HG02588 (cell line): ENCODE measurements around the gene RAB3GAP1.
"Not testable (repeated sequence)": the region's sequence is repeated elsewhere in the genome, so short reads cannot be mapped to it uniquely, and the experiment has no call there.

Experiments used
- ATAC-seq: cut with Tn5 transposase; IDR thresholded peaks from one replicate; pipeline ENCODE4 v1.9.1; 2021; ENCODE audit warnings: mild to moderate bottlenecking, moderate library complexity; ENCODE audit not compliant: unreplicated experiment

The RAB3GAP1 gene

DNA sequence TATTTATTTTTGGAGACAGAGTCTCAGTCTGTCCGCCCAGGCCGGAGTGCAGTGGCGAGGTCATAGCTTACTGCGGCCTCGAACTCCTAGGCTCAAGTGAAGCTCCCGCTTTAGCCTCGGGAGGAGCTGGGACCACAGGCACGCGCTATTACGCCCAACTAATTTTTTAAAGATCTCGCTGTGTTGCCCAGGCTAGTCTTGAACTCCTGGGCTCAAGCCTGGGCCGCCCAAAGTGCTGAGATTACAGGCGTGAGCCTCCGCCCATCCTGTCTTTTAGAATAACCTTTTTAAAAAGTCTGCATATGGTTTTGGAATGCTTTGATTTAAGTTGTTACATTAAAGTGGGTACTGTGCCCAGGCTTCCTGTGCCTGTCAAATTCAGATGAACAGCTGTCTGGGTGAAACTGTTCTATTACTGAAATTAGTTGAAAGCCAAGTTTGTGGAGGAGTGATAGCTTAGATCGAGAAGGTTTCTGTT is 944 bp downstream of the RAB3GAP1 start:
- ATAC-seq, result peak; percentile 29

DNA sequence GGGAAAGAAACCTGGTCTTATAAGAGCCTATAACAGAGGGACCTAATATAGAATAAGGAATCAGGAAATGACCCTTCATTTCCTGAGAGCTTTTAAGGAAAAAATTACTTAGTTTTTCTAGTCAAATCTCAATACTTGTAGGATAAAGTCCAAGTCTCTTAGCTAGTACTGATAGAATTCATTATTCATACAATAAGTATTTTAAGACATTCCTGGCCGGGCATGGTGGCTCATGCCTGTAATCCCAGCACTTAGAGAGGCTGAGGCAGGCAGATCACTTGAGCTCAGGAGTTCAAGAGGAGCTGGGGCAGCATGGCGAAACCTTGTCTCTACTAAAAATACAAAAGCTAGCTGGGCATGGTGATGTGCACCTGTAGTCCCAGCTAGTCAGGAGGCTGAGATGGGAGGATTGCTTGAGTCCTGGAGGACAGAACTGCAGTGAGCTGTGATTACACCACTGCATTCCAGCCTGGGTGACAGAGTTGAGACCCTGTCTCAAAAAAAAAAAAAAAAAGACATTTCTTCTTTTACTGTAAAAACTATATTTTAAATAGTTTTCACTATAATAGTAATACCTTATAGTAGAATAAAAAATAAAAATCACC is 3.2 kb downstream of the RAB3GAP1 start:
- ATAC-seq, result no peak

DNA sequence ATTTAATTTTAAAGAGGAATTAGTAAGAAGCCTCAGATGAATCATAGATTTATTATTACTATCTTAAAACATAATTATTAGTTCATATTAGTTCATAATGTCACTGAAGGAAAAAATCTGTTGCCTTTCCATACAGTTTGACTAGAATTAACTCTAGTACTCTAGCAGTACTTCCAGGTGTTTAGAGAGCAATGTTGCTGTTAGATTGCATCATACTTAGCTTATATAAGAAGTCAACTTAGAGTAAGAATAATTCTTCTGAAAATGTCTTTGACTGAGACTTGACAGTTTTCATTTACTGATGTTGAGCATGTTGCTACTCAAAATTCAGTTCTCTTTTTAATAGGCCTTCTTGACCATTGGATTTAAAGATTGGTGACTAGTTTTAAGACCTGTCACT is 4.7 kb downstream of the RAB3GAP1 start:
- no peak for ATAC-seq

DNA sequence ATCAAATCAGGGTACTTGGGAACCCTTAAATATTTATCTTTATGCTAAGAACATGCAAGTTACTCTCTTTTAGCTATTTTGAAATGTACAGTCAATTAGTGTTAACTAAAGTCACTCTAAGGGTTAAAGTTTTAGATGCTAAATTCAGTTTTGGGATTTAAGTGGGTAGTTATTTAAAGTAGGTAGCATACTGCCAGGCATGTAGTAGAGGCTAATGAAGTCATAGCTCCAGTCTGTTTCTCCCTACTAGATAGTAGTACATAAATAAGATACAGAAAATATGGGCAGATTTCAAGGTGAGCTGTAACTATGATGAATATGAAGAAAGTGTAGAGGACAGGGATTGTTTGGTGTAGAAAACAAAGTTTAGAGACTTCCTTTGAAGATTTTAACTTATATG is 7.5 kb downstream of the RAB3GAP1 start:
- no peak for ATAC-seq

DNA sequence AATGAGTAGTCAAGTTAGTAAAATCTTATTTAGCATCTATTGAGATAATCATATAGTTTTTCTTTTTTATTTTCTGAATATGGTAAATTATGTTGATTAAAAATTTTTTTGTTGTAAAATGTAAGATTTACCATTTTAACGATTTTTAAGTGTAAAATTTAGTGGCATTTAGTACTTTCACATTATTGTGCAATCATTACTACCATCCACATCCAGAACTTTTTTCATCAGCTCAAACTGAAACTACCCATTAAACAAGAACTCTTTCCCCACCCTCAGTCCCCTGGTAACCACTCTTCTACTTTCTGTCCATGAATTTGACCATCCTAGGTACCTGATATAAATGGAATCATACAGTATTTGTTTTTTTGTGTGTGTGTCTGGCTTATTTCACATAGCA is 11.1 kb downstream of the RAB3GAP1 start:
- no peak for ATAC-seq

DNA sequence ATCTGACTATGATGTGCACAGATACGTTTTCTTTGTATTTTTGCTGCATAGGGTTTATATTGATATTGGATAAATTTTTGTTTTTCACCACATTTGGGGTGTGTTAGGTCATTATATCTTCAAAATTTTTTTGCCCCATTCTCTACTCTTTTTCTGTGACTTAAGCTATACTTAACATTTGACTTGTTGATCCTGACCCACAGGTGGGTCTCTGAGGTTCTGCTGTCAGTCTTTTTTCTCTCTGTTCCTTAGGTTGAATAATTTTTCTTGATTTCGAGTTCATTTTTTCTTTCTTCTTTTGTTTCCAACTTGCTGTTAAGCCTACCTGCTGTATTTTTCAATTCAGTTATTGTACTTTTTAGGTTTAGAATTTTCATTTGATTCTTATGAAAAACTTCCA is 12.1 kb downstream of the RAB3GAP1 start:
- ATAC-seq, result no peak

DNA sequence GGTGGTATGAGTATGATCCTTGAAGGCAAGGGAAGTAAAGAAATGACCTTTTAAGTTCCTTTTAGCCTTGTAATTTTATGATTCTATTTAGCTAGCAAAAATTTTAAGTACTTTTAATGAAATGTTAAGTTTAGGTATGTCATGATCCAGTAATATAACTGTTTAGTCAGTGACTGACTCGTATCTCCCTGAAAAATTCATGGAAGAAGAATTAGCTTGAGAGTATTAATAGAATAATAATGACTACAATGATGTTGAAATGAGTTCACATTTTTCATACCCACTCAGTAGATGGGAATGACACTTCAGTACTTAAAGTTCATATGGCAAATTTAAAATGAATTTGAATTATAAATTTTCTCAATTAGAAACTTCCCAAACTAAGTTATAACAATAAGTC is 14.6 kb downstream of the RAB3GAP1 start:
- no peak for ATAC-seq

DNA sequence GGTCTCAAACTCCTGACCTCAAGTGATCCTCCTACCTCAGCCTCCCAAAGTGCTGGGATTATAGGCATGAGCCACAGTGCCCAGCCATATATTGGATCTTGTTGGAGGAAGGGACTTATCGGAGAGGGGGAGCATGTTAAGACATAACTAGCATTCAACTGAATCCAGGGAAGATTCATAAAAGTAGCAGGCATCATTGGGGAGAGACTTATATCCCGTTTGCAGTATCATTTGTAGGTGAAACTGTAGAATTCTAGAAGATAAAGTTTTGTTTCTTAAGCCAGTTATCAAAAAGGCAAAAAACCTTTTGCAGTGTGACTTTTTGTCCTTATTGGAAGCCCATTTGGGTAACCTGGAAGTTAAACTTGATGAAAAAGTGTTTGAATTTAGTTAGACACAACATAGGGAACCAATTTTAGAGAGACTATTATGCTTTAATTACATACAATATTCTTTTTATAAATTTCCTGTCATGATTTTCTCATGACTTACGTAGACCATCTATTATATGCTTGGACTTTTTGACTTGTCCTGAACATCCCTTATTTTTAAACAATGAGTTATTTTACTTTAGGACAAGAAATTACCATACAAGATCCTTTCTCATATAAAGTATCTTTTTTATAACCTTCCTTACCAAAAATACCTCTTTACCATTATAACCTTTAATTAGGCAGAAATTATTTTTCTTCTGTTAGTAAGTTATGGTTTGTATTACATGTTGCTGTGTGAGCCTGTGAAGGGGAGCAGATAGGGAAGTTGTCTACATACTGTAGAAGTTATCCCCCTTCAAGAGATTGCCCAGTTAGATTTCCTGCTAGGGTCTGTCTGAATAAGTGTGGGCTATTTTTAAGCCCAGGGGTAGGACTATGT is 20.3 kb downstream of the RAB3GAP1 start:
- no peak for ATAC-seq

DNA sequence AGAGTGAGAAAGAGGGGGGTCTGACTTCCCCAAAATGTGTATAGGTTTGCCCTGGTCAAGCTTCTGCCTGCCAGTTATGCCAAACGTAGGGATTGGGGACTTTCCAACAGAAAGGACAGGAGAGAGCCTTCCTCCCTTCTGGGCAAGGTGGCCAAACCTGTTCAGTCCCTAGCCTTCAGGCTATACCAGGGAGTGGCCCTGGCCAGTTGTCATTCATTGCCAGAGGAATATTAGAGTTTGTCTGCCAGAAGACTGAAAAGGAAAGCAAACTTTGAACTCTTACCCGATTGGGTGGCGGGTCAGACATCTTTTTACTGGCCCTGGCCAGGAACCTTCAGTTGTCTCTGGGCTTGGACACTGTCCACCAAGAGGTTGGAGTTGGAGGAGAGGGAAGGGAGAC is 22.1 kb downstream of the RAB3GAP1 start:
- ATAC-seq, result no peak

DNA sequence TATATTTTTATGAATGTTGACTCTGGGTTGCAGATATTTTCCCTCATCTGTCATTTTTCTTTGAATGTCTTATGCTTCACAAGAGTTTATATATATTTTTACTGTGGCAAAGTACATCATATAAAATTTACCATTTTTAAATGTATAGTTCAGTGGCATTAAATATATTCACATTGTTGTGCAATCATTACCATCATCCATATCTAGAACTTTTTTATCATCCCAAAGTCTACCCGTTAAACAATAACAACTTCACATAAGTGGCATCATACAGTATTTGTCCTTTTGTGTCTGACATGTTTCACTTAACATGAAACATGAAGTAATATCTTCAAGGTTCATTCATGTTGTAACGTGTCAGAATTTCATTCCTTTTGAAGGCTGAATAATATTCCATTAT is 24.5 kb downstream of the RAB3GAP1 start:
- ATAC-seq, result no peak

DNA sequence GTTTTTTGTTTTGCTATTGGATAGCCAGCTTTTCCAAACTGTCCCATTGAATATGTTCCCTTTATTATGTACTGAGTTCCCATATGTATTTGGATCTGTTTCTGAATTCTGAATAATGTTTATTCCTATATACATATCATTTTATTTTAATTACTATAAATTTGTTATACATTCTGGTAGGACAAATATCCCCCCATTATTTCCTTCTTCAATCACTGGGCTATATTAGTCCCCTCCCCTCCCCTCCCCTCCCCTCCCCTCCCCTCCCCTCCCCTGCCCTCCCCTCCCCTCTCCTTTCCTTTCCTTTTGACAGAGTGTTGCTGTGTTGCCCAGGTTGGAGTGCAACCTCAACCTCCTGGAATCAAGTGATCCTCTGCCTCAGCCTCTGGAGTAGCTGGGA is 26.3 kb downstream of the RAB3GAP1 start:
- no peak for ATAC-seq

DNA sequence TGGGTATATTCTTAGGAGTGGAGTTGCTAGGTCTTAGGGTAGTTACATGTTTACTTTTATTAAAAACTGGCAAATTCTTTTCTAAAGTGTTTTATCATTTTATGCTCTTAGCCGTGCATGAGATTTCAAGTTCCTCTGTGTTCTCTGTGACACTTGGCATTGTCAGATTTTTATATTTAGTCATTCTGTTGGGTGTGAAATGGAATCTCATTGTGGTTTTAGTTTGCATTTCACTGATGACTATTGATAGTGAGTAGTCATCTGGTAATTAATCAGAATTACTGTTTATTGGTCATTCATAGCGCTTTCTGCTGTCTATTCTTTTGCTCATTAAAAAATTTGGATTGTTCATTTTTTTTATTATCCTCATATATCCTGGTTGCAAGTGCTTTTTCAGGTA is 34.1 kb downstream of the RAB3GAP1 start:
- no peak for ATAC-seq

DNA sequence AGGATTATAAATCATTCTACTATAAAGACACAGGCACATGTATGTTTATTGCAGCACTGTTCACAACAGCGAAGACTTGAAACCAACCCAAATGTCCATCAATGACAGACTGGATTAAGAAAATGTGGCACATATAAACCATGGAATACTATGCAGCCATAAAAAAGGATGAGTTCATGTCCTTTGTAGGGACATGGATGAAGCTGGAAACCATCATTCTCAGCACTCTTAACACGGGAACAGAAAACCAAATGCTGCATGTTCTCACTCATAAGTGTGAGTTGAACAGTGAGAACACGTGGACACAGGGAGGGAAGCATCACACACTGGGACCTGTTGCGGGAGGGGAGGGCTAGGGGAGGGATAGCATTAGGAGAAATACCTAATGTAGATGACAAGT is 37.5 kb downstream of the RAB3GAP1 start:
- ATAC-seq, result not testable (repeated sequence)

DNA sequence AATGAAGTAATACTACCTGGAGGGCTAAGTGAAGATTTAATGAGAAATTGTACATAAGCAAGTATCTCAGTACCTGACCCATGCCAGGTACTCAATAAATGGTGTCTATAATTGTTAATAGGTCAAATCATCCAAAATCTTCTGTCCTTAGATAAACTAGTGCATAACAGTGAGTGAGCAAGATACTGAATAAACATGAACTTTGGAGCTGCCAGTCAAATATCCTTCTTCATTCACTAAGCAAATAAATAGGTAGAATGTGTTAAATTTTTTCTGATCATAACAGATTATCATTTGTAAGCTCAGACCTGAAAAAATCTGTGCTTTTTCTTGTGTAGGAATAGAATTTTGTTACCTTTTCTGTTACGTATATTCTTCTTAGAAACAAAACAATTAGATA is 39.6 kb downstream of the RAB3GAP1 start:
- no peak for ATAC-seq

DNA sequence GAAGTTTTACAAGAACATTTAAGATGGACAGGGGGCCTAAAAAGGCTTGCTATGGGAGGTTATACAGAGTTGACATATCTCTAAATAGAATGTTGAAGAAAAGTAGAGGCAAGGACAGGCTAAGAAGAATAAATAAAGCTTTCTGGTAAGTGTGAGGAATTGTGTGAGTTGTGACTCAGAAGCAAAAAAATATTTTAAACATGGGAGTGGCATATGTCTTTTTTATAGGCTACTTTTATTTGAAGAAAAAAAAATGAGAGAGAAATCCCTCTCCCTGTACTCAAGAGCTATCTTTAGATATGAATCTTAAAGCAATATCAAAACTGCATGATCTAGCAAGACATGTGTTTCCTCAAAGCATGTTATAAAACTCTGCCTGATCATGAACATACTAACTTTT is 41.1 kb downstream of the RAB3GAP1 start:
- ATAC-seq, result no peak

DNA sequence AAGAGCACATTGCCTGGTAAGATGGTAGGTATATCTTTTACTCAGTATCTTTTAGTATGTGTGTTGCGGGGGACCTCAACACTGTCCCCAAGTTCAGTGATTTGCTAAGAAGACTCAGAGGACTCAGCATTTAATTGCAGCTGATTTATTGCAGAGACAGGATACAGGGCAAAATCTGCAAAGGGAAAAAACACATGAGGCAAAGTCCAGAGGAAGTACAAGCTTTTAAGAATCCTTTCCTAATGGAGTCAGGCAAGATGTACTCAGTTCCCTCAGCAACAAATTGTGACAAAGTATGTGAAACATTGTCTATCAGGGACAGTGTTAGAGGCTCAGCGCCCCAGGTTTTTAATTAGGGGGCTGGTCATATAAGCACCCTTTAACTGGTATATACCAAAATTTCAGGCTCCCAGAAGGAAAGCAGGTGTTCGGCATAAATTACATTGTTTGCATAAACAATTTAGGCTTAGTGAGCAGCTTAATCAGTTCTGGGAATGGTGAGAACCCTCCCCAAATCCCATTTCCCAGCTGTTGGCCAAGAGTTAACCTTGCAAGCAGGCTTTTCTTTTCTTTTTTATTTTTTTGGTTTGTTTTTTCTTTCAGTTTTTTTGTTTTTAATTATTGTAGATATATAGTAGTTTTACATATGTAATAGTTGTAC is 41.7 kb downstream of the RAB3GAP1 start:
- no peak for ATAC-seq

DNA sequence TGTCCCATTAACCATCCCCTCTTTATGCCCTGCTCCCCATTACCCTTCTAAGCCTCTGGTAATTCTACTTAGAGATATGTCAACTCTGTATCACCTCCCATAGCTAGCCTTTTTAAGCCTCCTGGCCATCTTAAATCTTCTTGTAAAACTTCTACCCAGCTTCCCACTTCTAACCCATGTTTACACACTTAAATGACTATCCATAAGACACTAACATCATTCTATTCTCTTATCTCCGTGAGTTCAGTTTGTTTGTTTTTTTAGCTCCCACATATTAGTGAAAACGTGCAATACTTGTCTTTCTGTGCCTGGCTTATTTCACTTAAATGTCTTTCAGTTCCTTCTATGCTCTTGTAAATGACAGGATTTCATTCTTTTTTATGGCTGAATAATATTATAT is 42.4 kb downstream of the RAB3GAP1 start:
- no peak for ATAC-seq

DNA sequence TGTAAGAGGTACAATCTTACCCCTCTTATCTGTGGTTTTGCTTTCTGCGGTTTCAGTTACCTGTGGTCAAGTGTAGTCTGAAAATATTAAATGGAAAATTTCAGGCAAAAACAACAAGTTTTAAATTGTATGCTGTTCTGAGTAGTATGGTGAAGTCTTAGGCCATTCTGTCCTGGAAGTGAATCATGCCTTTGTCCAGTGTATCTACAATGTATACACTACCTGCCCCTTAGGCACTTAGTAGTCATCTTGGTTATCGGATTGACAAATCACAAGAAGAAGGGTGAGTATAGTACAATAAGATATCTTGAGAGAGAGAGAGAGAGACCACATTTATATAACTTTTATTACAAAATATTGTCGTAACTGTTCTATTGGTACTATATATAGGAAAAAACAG is 43.5 kb downstream of the RAB3GAP1 start:
- ATAC-seq, result no peak

DNA sequence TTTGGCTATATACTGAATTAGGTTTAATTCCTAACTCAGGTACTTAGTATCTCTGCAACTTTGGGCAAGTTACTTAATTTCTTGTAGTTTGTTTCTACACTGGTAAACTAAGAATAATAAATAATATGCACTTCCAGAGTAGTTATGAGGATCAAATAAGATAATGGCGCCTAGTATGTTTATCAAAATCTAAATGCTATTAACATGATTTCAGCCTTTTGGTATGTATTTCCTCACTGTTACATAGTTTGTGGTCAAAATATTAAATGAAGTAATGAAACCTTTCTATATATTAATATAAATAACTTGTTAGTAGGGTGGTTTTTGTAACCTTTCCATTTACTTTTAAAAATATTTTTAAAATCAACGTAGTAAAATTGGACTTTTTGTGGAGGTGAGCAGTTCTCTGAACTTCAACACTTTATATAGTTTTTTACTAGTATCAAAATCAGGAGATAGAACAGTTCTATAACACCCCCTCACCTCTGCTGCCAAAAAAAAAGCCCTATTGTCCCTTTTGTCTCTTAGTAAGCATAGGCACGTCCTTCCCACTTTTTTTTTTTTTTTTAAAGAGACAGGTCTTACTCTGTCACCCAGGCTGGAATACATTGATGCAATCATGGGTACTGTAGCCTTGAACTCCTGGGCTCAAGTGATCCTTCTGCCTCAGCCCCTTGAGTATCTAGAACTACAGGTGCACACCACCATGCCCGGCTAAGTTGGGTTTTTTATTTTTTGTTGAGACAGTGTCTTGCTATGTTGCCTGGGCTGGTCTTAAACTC is 44.8 kb downstream of the RAB3GAP1 start:
- ATAC-seq, result no peak

DNA sequence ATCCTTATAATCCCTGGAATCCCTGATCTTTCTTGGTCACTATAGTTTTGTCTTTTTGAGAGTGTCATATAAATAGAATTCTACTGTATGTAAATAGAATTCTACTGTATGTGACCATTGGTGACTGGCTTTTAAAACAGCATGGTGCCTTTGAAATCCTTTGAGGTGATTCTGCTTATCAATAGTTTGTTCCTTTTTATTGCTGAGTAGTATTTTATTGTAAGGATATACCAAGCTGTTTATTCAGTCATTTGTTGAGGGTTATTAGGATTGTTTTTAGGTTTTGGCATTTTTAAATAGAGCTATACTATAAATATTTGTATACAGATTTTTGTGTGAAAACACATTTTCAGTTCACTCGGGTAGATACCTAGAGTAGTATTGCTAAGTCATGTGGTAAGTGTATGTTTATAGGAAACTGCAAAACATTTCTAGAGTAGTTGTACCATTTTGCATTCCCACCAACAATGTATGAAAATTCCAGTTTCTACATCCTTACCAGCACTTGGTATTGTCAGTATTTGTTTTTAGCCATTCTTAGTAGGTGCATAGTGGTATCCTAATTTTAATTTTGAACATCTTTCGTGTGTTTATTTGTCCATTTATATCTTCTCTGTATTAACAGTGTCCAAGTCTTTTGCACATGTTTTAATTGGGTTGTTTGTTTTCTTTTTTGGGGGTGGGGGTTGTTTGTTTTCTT is 45.6 kb downstream of the RAB3GAP1 start:
- ATAC-seq, result no peak
